B cell (primary cell): ENCODE results near the gene CCDC201.

Source experiments
- CTCF ChIP-seq: fragments of 200-600 bp; IDR thresholded peaks from one replicate; pipeline ENCODE4 v1.8.0; 2022; ENCODE audit warnings: antibody characterized with exemption, mild to moderate bottlenecking
- EZH2 ChIP-seq: IDR thresholded peaks from 2 replicates; pipeline ENCODE4 v1.6.1; 2012; ENCODE audit warnings: borderline replicate concordance, low read depth, mild to moderate bottlenecking, moderate library complexity, low read length; ENCODE audit not compliant: insufficient read depth, poor library complexity, severe bottlenecking

- TF ChIP-seq CTCF (no peak), EZH2 (no peak)
Observed at GRCh38 chr7:45919993-45920459, 47.1 kb upstream of the CCDC201 start.
